K562 (cell line): ENCODE measurements around the gene WWOX. TPM values are rescaled to one million over a fixed set of nuclear protein-coding genes. Genes with fewer than 3 reads are reported as not detected.

ENCODE experiments used
- ATAC-seq: fragments of 200-7000 bp; cut with Tn5 transposase; 3 replicates; pipeline ENCODE4 v1.9.1; 2020; ENCODE audit warnings: moderate library complexity
- BruUV-seq: library from RNA; stranded (reverse); fragments of 400-500 nt; replicated peaks from 2 replicates; lab custom pipeline; 2021; lab: Mats Ljungman, UMichigan
- CTCF ChIA-PET: fragments of 300-600 bp; formaldehyde crosslinking; extraction: SDS; loops from one replicate; lab custom pipeline; 2021; ENCODE audit warnings: low intra/inter-chr PET ratio; lab: Yijun Ruan, JAX
- POLR2A ChIA-PET: fragments of 300-600, 350-650 bp; sonication (Branson Sonifier 250); formaldehyde crosslinking; extraction: SDS; loops from one replicate; lab custom pipeline; 2021; ENCODE audit warnings: antibody characterized with exemption, inconsistent platforms; lab: Yijun Ruan, JAX
- DNase-seq, 4 experiments: peaks; one replicate each; pipeline versions ENCODE4 v3.0.0 to v3.0.0-alpha.2; 2011 to 2018; ENCODE audit warnings: low spot score in 3 of 4, mixed read lengths in 3 of 4; ENCODE audit errors: extremely low read depth in 1 of 4
- FAIRE-seq: peaks from 2 replicates; lab custom pipeline; 2011; peaks lifted over from hg19 to GRCh38; lab: Jason Lieb, UNC
- H2AFZ ChIP-seq: 2 replicates; pipeline ENCODE4 v1.6.0; 2011; ENCODE audit warnings: low read depth, low read length, control low read depth, inconsistent platforms
- H3K27ac ChIP-seq: fragments of 200-600 bp; 3 replicates; pipeline ENCODE4 v1.8.0; 2011; ENCODE audit warnings: low read depth, mild to moderate bottlenecking, control low read depth, inconsistent platforms, low read length, moderate library complexity, mixed read lengths; ENCODE audit errors: extremely low read depth
- H3K27me3 ChIP-seq, 2 experiments: fragments of 300-600 bp in 1 of 2; 2 replicates in 1 of 2; 3 replicates in 1 of 2; pipeline versions ENCODE4 v1.6.0 to v1.8.0; 2011; ENCODE audit warnings: inconsistent platforms in 2 of 2, low read length in 2 of 2, mild to moderate bottlenecking in 1 of 2, mixed read lengths in 1 of 2, moderate library complexity in 1 of 2; ENCODE audit not compliant: control insufficient read depth in 2 of 2, insufficient read depth in 2 of 2
- H3K36me3 ChIP-seq: fragments of 300-600 bp; 3 replicates; pipeline ENCODE4 v1.8.0; 2011; ENCODE audit warnings: mild to moderate bottlenecking, low read length, inconsistent platforms; ENCODE audit not compliant: control insufficient read depth, insufficient read depth
- H3K4me1 ChIP-seq, 2 experiments: fragments of 200-600 bp in 1 of 2; replicated peaks in 1 of 2; 2 replicates in 1 of 2; 3 replicates in 1 of 2; pipeline versions ENCODE4 v1.5.1 to v1.8.0; 2011; ENCODE audit warnings: inconsistent platforms in 2 of 2, low read length in 2 of 2, mild to moderate bottlenecking in 1 of 2, mixed read lengths in 1 of 2, moderate library complexity in 1 of 2; ENCODE audit not compliant: control insufficient read depth in 2 of 2, insufficient read depth in 2 of 2
- H3K4me2 ChIP-seq: 2 replicates; pipeline ENCODE4 v1.6.1; 2011; ENCODE audit warnings: low read length, control low read depth, inconsistent platforms, mixed read lengths; ENCODE audit not compliant: insufficient read depth
- H3K4me3 ChIP-seq: fragments of 200-600 bp; sonication (generic), shearing (Covaris generic); 2 replicates; pipeline ENCODE4 v1.5.1; 2016; ENCODE audit warnings: control low read depth, inconsistent platforms
- H3K79me2 ChIP-seq: fragments of 200-600 bp; 3 replicates; pipeline ENCODE4 v1.8.0; 2011; ENCODE audit warnings: low read length, inconsistent platforms; ENCODE audit not compliant: control insufficient read depth, insufficient read depth
- H3K9ac ChIP-seq, 2 experiments: 2 replicates each; pipeline versions ENCODE4 v1.6.0 to v1.6.1; 2011; ENCODE audit warnings: low read depth in 2 of 2, low read length in 2 of 2, control low read depth in 1 of 2, inconsistent platforms in 1 of 2, mild to moderate bottlenecking in 1 of 2, mixed read lengths in 1 of 2; ENCODE audit not compliant: insufficient read depth in 1 of 2
- H3K9me1 ChIP-seq: one replicate; pipeline ENCODE4 v1.6.0; 2011; ENCODE audit warnings: inconsistent platforms, mild to moderate bottlenecking, low read length, moderate library complexity; ENCODE audit not compliant: control insufficient read depth, insufficient read depth
- H3K9me3 ChIP-seq: replicated peaks from 2 replicates; pipeline ENCODE4 v1.5.1; 2011; ENCODE audit warnings: low read depth, low read length, inconsistent platforms; ENCODE audit not compliant: control insufficient read depth, insufficient read depth
- H4K20me1 ChIP-seq: replicated peaks from 2 replicates; pipeline ENCODE4 v1.6.1; 2011; ENCODE audit warnings: low read length, inconsistent platforms, mixed read lengths; ENCODE audit not compliant: control insufficient read depth, insufficient read depth
- FOXK1 ChIP-seq: sonication (generic); formaldehyde crosslinking; IDR thresholded peaks from 2 replicates; pipeline ENCODE4 v1.8.0; 2022; ENCODE audit warnings: missing genetic modification reagents, mild to moderate bottlenecking, borderline replicate concordance
- MCM3 ChIP-seq: fragments of 450-650 bp; IDR thresholded peaks from 2 replicates; pipeline ENCODE4 v1.6.1; 2016
- THAP12 ChIP-seq: fragments of 250-450 bp; sonication (Bioruptor Pico); IDR thresholded peaks from 2 replicates; pipeline ENCODE4 v1.9.0; 2021; ENCODE audit warnings: mild to moderate bottlenecking, inconsistent platforms
- THRA ChIP-seq: fragments of 450-650 bp; IDR thresholded peaks from 2 replicates; pipeline ENCODE4 v1.6.1; 2017; ENCODE audit warnings: mild to moderate bottlenecking, moderate library complexity
- ZBTB40 ChIP-seq, 2 experiments: fragments of 450-650 bp in 1 of 2; sonication (generic) in 1 of 2; formaldehyde crosslinking in 1 of 2; IDR thresholded peaks; 2 replicates each; pipeline versions ENCODE4 v1.7.1 to v1.9.0; 2016 to 2022; ENCODE audit warnings: inconsistent platforms in 1 of 2, mild to moderate bottlenecking in 1 of 2, missing genetic modification reagents in 1 of 2
- ZNF639 ChIP-seq, 2 experiments: fragments of 200-800 bp in 1 of 2; sonication (Bioruptor generic) in 1 of 2; sonication (generic) in 1 of 2; formaldehyde crosslinking in 1 of 2; IDR thresholded peaks in 1 of 2; conservative IDR thresholded peaks in 1 of 2; 2 replicates each; pipeline versions ENCODE4 v1.5.0 to v1.6.1; 2016 to 2020; ENCODE audit warnings: missing compliant biosample characterization in 1 of 2, missing genetic modification characterization in 1 of 2, missing genetic modification reagents in 1 of 2
- ZNF785 ChIP-seq: fragments of 250-450 bp; sonication (Bioruptor Pico); IDR thresholded peaks from 2 replicates; pipeline ENCODE4 v1.4.0; 2020; ENCODE audit warnings: mild to moderate bottlenecking
- WGBS: fragments of 100-300 bp; shearing (Covaris generic); methylation state at CpG from one replicate; pipeline ENCODE4 v1.1.6; 2016; ENCODE audit warnings: low coverage, mixed read lengths; ENCODE audit not compliant: insufficient coverage; ENCODE audit errors: missing lambda C conversion rate; 5-methylcytosine and 5-hydroxymethylcytosine counted together
- in situ Hi-C: fragments of 300-500 bp; cut with MboI; formaldehyde crosslinking; loops from 4 replicates; pipeline ENCODE4 v1.15.0; 2018; ENCODE audit warnings: inconsistent platforms, mixed read lengths
- intact Hi-C: fragments of 100-400 bp; cut with micrococcal nuclease; formaldehyde crosslinking; loops from 2 replicates; pipeline ENCODE4 v1.14.2; 2022
- polyA plus RNA-seq, 8 experiments: library from polyadenylated mRNA; depleted of rRNA in 4 of 8; stranded (reverse) in 5 of 8; unstranded in 3 of 8; fragments of >200 nt; fragmentation: Nextera tagmentation in 2 of 8; fragmentation: Illumina TruSeq in 1 of 8; extraction: Ambion mirVana in 2 of 8; extraction: Trizol in 1 of 8; gene quantifications; 2 replicates each; pipeline versions ENCODE4 v1.2.1 to v1.2.3, GENCODE V29; 2011 to 2014; ENCODE audit warnings: inconsistent platforms in 1 of 8, missing spikeins in 1 of 8
- total RNA-seq, 7 experiments: library from RNA; depleted of rRNA in 6 of 7; stranded (reverse); fragments of >200 nt in 6 of 7; fragmentation: Illumina TruSeq in 2 of 7; extraction: Trizol in 2 of 7; gene quantifications; 2 replicates each; pipeline versions ENCODE4 v1.2.1 to v1.2.3, GENCODE V29; 2011 to 2021; ENCODE audit warnings: low replicate concordance in 1 of 7

Gene WWOX
- total and polyA plus RNA-seq, 9 of the 15 experiments (the other 6 are each of a cell fraction or from before 2014, with no cell fraction given): 1.6 to 22.7 (median 8.1) TPM

- ChIA-PET POLR2A (no interaction called here), CTCF (no interaction called here)
- FAIRE-seq (no peak), DNase-seq (no peak), ATAC-seq (no peak)
- in situ Hi-C loops (no loop called here), intact Hi-C loops (no loop called here)
- no peaks in the 10 kb centered on the region; the same call in 1 of the 2 replicates for H4K20me1 ChIP-seq
- WGBS: 0% methylated on average over 2 of the region's 2 CpGs
- no peaks in the 10 kb centered on the region for H3K9me1 ChIP-seq
- no peak overlapping the region for H3K4me3 ChIP-seq
- BruUV-seq: no TSS peak
- H3K27ac ChIP-seq: no peak overlapping the region
- H3K27me3 ChIP-seq: peaks cover 0 to 6% of the 10 kb centered on the region in 2 experiments; a peak in 3 of 5 replicates
- no peaks in the 10 kb centered on the region for H3K4me1 ChIP-seq
- H3K36me3 ChIP-seq: no peaks in the 10 kb centered on the region
- H3K9ac ChIP-seq: no peak overlapping the region
- H2AFZ ChIP-seq: no peak overlapping the region
- H3K79me2 ChIP-seq: no peaks in the 10 kb centered on the region
- H3K9me3 ChIP-seq: no peaks in the 10 kb centered on the region
- no peak overlapping the region for H3K4me2 ChIP-seq
- no peak for TF ChIP-seq MCM3
- no peak for TF ChIP-seq FOXK1 (CRISPR knock-in tag)
- no peak for TF ChIP-seq ZBTB40 (IDR thresholded peaks at IDR 0.05)
- TF ChIP-seq ZBTB40 (CRISPR knock-in tag; IDR thresholded peaks at IDR 0.05): no peak
- no peak for TF ChIP-seq ZNF785
- no peak for TF ChIP-seq THAP12 (CRISPR knock-in tag)
- no peak for TF ChIP-seq THRA
- no peak for TF ChIP-seq ZNF639 (CRISPR knock-in tag; conservative IDR thresholded peaks at IDR 0.05 in 1 of 2, IDR thresholded peaks at IDR 0.05 in 1 of 2)
Observed at GRCh38 chr16:78224342-78224741, 124.9 kb downstream of the WWOX start.
